K562 (cell line): ENCODE measurements around the gene ZNF687. TPM values are rescaled to one million over a fixed set of nuclear protein-coding genes. Genes with fewer than 3 reads are reported as not detected.

ENCODE experiments used
- E2F8 ChIP-seq: fragments of 450-650 bp; IDR thresholded peaks from 2 replicates; pipeline ENCODE4 v1.7.1; 2018; ENCODE audit warnings: mild to moderate bottlenecking, low read depth; ENCODE audit not compliant: partially characterized antibody
- EHMT2 ChIP-seq: fragments of 450-650 bp; IDR thresholded peaks from 2 replicates; pipeline ENCODE4 v1.6.1; 2018; ENCODE audit warnings: antibody characterized with exemption
- GABPA ChIP-seq: fragments of 200-800 bp; sonication (Bioruptor generic); conservative IDR thresholded peaks from 2 replicates; pipeline ENCODE4 v1.6.1; 2016; ENCODE audit warnings: low read depth, missing genetic modification characterization, missing compliant biosample characterization
- MGA ChIP-seq: fragments of 450-650 bp; IDR thresholded peaks from 2 replicates; pipeline ENCODE4 v1.6.1; 2016; ENCODE audit warnings: mild to moderate bottlenecking, moderate library complexity
- RNF2 ChIP-seq: sonication (generic); IDR thresholded peaks from 2 replicates; pipeline ENCODE4 v1.6.1; 2016
- SRF ChIP-seq, 2 experiments: fragments of 250-450, 450-650 bp in 1 of 2; sonication (Bioruptor Pico) in 1 of 2; sonication (generic) in 1 of 2; formaldehyde crosslinking; IDR thresholded peaks; 2 replicates each; pipeline versions ENCODE4 v1.5.0 to v1.5.1; 2020 to 2022; ENCODE audit warnings: mild to moderate bottlenecking in 1 of 2, missing genetic modification reagents in 1 of 2
- STAT5A ChIP-seq: IDR thresholded peaks from 2 replicates; pipeline ENCODE4 v1.6.1; 2012; ENCODE audit warnings: low read length, inconsistent platforms, borderline replicate concordance
- ZNF57 ChIP-seq: fragments of 450-650 bp; formaldehyde crosslinking; IDR thresholded peaks from 2 replicates; pipeline ENCODE4 v1.4.0; 2020; ENCODE audit warnings: mild to moderate bottlenecking, moderate library complexity
- ZNF589 ChIP-seq: fragments of 200-800 bp; sonication (Bioruptor generic); IDR thresholded peaks from 2 replicates; pipeline ENCODE4 v1.6.1; 2016; ENCODE audit warnings: low read depth, missing genetic modification characterization, missing compliant biosample characterization
- polyA plus RNA-seq, 8 experiments: library from polyadenylated mRNA; depleted of rRNA in 4 of 8; stranded (reverse) in 5 of 8; unstranded in 3 of 8; fragments of >200 nt; fragmentation: Nextera tagmentation in 2 of 8; fragmentation: Illumina TruSeq in 1 of 8; extraction: Ambion mirVana in 2 of 8; extraction: Trizol in 1 of 8; gene quantifications; 2 replicates each; pipeline versions ENCODE4 v1.2.1 to v1.2.3, GENCODE V29; 2011 to 2014; ENCODE audit warnings: inconsistent platforms in 1 of 8, missing spikeins in 1 of 8
- total RNA-seq, 7 experiments: library from RNA; depleted of rRNA in 6 of 7; stranded (reverse); fragments of >200 nt in 6 of 7; fragmentation: Illumina TruSeq in 2 of 7; extraction: Trizol in 2 of 7; gene quantifications; 2 replicates each; pipeline versions ENCODE4 v1.2.1 to v1.2.3, GENCODE V29; 2011 to 2021; ENCODE audit warnings: low replicate concordance in 1 of 7

The ZNF687 gene
- total and polyA plus RNA-seq, 9 of the 15 experiments (the other 6 are each of a cell fraction or from before 2014, with no cell fraction given), result 0.13 to 26.4 (median 10.6) TPM

GRCh38 chr1:151281225-151281968 lies 702 bp upstream of the ZNF687 start (continued):
- TF ChIP-seq MGA (peak; percentile 92), E2F8 (peak; percentile 100), EHMT2 (no peak), GABPA (peak; percentile 91), ZNF589 (peak; percentile 56; the same call in 1 of the 2 replicates), STAT5A (no peak), SRF (CRISPR knock-in tag; IDR thresholded peaks at IDR 0.05) (peak in 1 of 2 experiments; percentile 87; a peak in 1 of 4 replicates), ZNF57 (CRISPR knock-in tag) (no peak), RNF2 (peak; percentile 90)
